Ramos (cell line): ENCODE data around the gene EPB41.
"Not testable (repeated sequence)": the region's sequence is repeated elsewhere in the genome, so short reads cannot be mapped to it uniquely, and the experiment has no call there.

ENCODE experiments used
- in situ Hi-C: fragments of 300-500 bp; cut with MboI; formaldehyde crosslinking; loops from one replicate; pipeline ENCODE4 v1.14.3; 2022; ENCODE audit warnings: low sequenced_read_pairs; ENCODE audit not compliant: unreplicated experiment

EPB41 gene

GRCh38 chr1:29033829-29034466, 119.6 kb downstream of the EPB41 start:
- in situ Hi-C loops: loop anchor here (5.0 to 25.0 kb wide), 2 partner anchors 152 to 247 kb away; no protein-coding TSS in a partner anchor

GRCh38 chr1:29043274-29043965, 129.1 kb downstream of the EPB41 start:
- in situ Hi-C loops: loop anchor here (25.0 kb wide), 1 partner anchor 256 kb away; no protein-coding TSS in a partner anchor

- in situ Hi-C loops: loop anchor here (25.0 kb wide), 1 partner anchor 257 kb away; no protein-coding TSS in a partner anchor
These were observed 129.6 kb downstream of the EPB41 start for GRCh38 chr1:29044010-29044409.

- in situ Hi-C loops: loop anchor here (25.0 kb wide), 1 partner anchor 258 kb away; no protein-coding TSS in a partner anchor
These were observed 131.3 kb downstream of the EPB41 start for GRCh38 chr1:29045663-29046062.

GRCh38 chr1:29047142-29047541, 132.8 kb downstream of the EPB41 start:
- in situ Hi-C loops: loop anchor here (25.0 kb wide), 1 partner anchor 260 kb away; no protein-coding TSS in a partner anchor

GRCh38 chr1:29050166-29050565, 135.8 kb downstream of the EPB41 start:
- in situ Hi-C loops: no loop called here

GRCh38 chr1:29052100-29052499, 137.7 kb downstream of the EPB41 start:
- in situ Hi-C loops: no loop called here

GRCh38 chr1:29052941-29053340, 138.6 kb downstream of the EPB41 start:
- in situ Hi-C loops: no loop called here

GRCh38 chr1:29055160-29055559, 140.8 kb downstream of the EPB41 start:
- in situ Hi-C loops: no loop called here

GRCh38 chr1:29056256-29056655, 141.9 kb downstream of the EPB41 start:
- in situ Hi-C loops: no loop called here

- in situ Hi-C loops: no loop called here
These were observed 143.3 kb downstream of the EPB41 start for GRCh38 chr1:29057700-29058099.

- in situ Hi-C loops: no loop called here
These were observed 148.0 kb downstream of the EPB41 start for GRCh38 chr1:29062157-29062942.

- in situ Hi-C loops: no loop called here
These were observed 149.7 kb downstream of the EPB41 start for GRCh38 chr1:29064064-29064463.

- in situ Hi-C loops: no loop called here
These were observed 162.8 kb downstream of the EPB41 start for GRCh38 chr1:29077155-29077554.

- in situ Hi-C loops: not testable (repeated sequence)
These were observed 165.7 kb downstream of the EPB41 start for GRCh38 chr1:29079916-29080629.

GRCh38 chr1:29081201-29081600, 166.8 kb downstream of the EPB41 start:
- in situ Hi-C loops: no loop called here

- in situ Hi-C loops: no loop called here
These were observed 168.2 kb downstream of the EPB41 start for GRCh38 chr1:29082519-29082918.

GRCh38 chr1:29083317-29084195, 169.2 kb downstream of the EPB41 start:
- in situ Hi-C loops: no loop called here

- in situ Hi-C loops: no loop called here
These were observed 169.8 kb downstream of the EPB41 start for GRCh38 chr1:29084196-29084521.
